ENCODE data around the gene HYCC1. TPM values are rescaled to one million over a fixed set of nuclear protein-coding genes. Genes with fewer than 3 reads are reported as not detected.

HYCC1 gene
- total and polyA plus RNA-seq, 2 experiments from 2014 or later: 55.4 to 181 TPM

DNA sequence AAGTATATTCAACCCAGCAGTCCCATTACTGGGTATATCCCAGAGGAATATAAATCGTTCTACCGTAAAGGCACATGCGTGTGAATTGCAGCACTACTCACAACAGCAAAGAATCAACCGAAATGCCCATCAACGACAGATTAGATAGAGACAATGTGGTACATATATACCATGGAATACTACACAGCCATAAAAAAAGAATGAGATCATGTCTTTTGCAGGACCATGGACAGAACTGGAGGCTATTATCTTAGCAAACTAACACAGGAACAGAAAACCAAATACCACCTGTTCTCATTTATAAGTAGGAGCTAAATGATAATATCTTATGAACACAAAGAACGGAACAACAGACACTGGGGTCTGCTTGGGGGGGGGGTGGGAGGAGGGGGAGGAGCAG, 47.4 kb upstream of the HYCC1 start (continued):
- TF ChIP-seq, protein P1, sequence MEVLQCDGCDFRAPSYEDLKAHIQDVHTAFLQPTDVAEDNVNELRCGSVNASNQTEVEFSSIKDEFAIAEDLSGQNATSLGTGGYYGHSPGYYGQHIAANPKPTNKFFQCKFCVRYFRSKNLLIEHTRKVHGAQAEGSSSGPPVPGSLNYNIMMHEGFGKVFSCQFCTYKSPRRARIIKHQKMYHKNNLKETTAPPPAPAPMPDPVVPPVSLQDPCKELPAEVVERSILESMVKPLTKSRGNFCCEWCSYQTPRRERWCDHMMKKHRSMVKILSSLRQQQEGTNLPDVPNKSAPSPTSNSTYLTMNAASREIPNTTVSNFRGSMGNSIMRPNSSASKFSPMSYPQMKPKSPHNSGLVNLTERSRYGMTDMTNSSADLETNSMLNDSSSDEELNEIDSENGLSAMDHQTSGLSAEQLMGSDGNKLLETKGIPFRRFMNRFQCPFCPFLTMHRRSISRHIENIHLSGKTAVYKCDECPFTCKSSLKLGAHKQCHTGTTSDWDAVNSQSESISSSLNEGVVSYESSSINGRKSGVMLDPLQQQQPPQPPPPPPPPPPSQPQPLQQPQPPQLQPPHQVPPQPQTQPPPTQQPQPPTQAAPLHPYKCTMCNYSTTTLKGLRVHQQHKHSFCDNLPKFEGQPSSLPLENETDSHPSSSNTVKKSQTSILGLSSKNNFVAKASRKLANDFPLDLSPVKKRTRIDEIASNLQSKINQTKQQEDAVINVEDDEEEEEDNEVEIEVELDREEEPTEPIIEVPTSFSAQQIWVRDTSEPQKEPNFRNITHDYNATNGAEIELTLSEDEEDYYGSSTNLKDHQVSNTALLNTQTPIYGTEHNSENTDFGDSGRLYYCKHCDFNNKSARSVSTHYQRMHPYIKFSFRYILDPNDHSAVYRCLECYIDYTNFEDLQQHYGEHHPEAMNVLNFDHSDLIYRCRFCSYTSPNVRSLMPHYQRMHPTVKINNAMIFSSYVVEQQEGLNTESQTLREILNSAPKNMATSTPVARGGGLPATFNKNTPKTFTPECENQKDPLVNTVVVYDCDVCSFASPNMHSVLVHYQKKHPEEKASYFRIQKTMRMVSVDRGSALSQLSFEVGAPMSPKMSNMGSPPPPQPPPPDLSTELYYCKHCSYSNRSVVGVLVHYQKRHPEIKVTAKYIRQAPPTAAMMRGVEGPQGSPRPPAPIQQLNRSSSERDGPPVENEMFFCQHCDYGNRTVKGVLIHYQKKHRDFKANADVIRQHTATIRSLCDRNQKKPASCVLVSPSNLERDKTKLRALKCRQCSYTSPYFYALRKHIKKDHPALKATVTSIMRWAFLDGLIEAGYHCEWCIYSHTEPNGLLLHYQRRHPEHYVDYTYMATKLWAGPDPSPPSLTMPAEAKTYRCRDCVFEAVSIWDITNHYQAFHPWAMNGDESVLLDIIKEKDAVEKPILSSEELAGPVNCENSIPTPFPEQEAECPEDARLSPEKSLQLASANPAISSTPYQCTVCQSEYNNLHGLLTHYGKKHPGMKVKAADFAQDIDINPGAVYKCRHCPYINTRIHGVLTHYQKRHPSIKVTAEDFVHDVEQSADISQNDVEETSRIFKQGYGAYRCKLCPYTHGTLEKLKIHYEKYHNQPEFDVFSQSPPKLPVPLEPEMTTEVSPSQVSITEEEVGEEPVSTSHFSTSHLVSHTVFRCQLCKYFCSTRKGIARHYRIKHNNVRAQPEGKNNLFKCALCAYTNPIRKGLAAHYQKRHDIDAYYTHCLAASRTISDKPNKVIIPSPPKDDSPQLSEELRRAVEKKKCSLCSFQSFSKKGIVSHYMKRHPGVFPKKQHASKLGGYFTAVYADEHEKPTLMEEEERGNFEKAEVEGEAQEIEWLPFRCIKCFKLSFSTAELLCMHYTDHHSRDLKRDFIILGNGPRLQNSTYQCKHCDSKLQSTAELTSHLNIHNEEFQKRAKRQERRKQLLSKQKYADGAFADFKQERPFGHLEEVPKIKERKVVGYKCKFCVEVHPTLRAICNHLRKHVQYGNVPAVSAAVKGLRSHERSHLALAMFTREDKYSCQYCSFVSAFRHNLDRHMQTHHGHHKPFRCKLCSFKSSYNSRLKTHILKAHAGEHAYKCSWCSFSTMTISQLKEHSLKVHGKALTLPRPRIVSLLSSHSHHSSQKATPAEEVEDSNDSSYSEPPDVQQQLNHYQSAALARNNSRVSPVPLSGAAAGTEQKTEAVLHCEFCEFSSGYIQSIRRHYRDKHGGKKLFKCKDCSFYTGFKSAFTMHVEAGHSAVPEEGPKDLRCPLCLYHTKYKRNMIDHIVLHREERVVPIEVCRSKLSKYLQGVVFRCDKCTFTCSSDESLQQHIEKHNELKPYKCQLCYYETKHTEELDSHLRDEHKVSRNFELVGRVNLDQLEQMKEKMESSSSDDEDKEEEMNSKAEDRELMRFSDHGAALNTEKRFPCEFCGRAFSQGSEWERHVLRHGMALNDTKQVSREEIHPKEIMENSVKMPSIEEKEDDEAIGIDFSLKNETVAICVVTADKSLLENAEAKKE (CRISPR knock-in tag; IDR thresholded peaks at IDR 0.05): no peak

DNA sequence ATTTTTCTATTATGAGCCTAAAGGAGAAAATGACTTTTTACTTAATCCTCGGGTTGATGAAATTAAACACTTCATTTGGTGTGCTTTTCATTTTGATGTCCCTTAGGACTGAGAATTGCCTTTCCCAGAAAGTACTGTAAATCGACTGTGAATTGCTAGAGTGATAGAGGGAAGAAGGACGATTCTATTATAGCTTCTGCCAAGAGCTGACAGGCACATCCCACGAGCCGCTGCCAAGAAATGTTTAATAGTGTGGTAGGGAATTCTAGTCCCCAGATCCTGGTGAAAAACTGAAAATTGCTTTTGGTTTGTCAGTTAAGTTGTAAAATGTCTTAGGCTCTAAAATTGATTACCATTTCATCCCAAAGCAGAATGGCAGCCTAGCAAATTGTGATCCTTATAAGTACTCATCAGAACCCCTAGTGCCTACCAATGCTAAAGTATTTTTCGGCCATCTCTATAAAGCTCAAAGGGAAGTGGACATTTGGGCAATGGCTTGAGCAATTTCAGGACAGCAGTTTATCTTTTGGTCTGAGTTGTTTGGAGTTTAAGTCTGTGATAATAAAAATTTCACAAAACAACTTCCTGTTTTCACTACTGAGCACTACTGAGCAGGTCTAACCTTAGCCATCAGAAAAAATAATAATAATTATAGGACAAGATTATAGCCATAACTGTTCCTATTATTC, 44.6 kb upstream of the HYCC1 start:
- H3K27ac Mint-ChIP-seq: no peak overlapping the region
- no peaks in the 10 kb centered on the region for H3K9me3 Mint-ChIP-seq
- Histone ChIP-seq H3K9me2 (ENCODE audit: insufficient read depth) (no peaks in the 10 kb centered on the region), H3K27me3 (ENCODE audit: insufficient read depth) (no peaks in the 10 kb centered on the region), H4K20me1 (replicated peaks; ENCODE audit: insufficient read depth) (no peaks in the 10 kb centered on the region), H2AFZ (peak overlapping the region; percentile 30; the same call in 1 of the 2 replicates), H3K36me3 (ENCODE audit: insufficient read depth) (no peaks in the 10 kb centered on the region), H3K4me3 (no peak overlapping the region), H3K79me2 (replicated peaks; ENCODE audit: insufficient read depth) (no peaks in the 10 kb centered on the region), H3K4me2 (no peak overlapping the region), H3K4me1 (ENCODE audit: insufficient read depth) (peaks cover 11% of the 10 kb centered on the region), H3K27ac (ENCODE audit: low read depth) (no peak overlapping the region), H3F3A (replicated peaks; ENCODE audit: low read depth) (no peaks in the 10 kb centered on the region)
- peaks cover 10% of the 10 kb centered on the region; the same call in 2 of the 3 replicates for H3K4me1 Mint-ChIP-seq
- H3K4me3 Mint-ChIP-seq: no peak overlapping the region
- peaks cover 3% of the 10 kb centered on the region for H3K27me3 Mint-ChIP-seq (ENCODE audit: insufficient read depth, low read depth, poor library complexity)
- DNase-seq (ENCODE audit: low spot score): no peak
- H3K36me3 Mint-ChIP-seq (ENCODE audit: low read depth): no peaks in the 10 kb centered on the region
- no peak for ATAC-seq
- TF ChIP-seq, protein P1 (CRISPR knock-in tag; IDR thresholded peaks at IDR 0.05): no peak
- TF ChIP-seq ETS1 (IDR thresholded peaks at IDR 0.05): no peak
- TF ChIP-seq POLR2AphosphoS5 (IDR thresholded peaks at IDR 0.05; ENCODE audit: low read depth): no peak
- no peak for TF ChIP-seq CREB1 (CRISPR knock-in tag; IDR thresholded peaks at IDR 0.05; ENCODE audit: low read depth)
- no peak for TF ChIP-seq ZNF114 (CRISPR knock-in tag; IDR thresholded peaks at IDR 0.05)
- TF ChIP-seq JUNB (IDR thresholded peaks at IDR 0.05; ENCODE audit: unreplicated experiment): no peak
- no peak for TF ChIP-seq EZH2phosphoT487 (IDR thresholded peaks at IDR 0.05; ENCODE audit: unreplicated experiment)
- no peak for TF ChIP-seq NANOG (IDR thresholded peaks at IDR 0.05; ENCODE audit: borderline replicate concordance)

Measured in GM23338 (cell line).